Spleen (tissue), 11 donors: Measurements from ENCODE around the gene ATP2B3. TPM values are rescaled to one million over a fixed set of nuclear protein-coding genes. Genes with fewer than 3 reads are reported as not detected.

Experiments used
- DNase-seq: peaks from one replicate; pipeline ENCODE4 v3.0.0-alpha.2; 2020
- H3K27ac ChIP-seq, 8 donors: fragments of 200-600 bp; sonication (generic) in 7 of 8; 1 replicate in 4 of 8; 2 replicates in 4 of 8; pipeline versions ENCODE4 v1.5.0 to v1.8.0; 2016 to 2021; ENCODE audit warnings: inconsistent platforms in 4 of 8, mild to moderate bottlenecking in 4 of 8, moderate library complexity in 1 of 8
- H3K27me3 ChIP-seq, 7 donors: fragments of 200-600 bp; sonication (generic) in 6 of 7; replicated peaks in 1 of 7; 1 replicate in 4 of 7; 2 replicates in 3 of 7; pipeline versions ENCODE4 v1.5.0 to v1.8.0; 2016 to 2021; ENCODE audit warnings: inconsistent platforms in 3 of 7, mild to moderate bottlenecking in 1 of 7
- H3K36me3 ChIP-seq, 6 donors: fragments of 200-600 bp; sonication (generic) in 5 of 6; 1 replicate in 4 of 6; 2 replicates in 2 of 6; pipeline versions ENCODE4 v1.5.0 to v1.8.0; 2016 to 2021; ENCODE audit warnings: inconsistent platforms in 2 of 6
- H3K4me1 ChIP-seq, 6 donors: fragments of 200-600 bp; sonication (generic) in 5 of 6; 1 replicate in 3 of 6; 2 replicates in 3 of 6; pipeline versions ENCODE4 v1.5.0 to v1.8.0; 2016 to 2021; ENCODE audit warnings: inconsistent platforms in 3 of 6
- H3K4me3 ChIP-seq, 8 donors: fragments of 200-600 bp; sonication (generic) in 7 of 8; 1 replicate in 4 of 8; 2 replicates in 4 of 8; pipeline versions ENCODE4 v1.5.0 to v1.8.0; 2016 to 2021; ENCODE audit warnings: inconsistent platforms in 4 of 8, mild to moderate bottlenecking in 4 of 8, moderate library complexity in 2 of 8
- H3K9me3 ChIP-seq, 8 donors: fragments of 200-600 bp; sonication (generic) in 7 of 8; 1 replicate in 4 of 8; 2 replicates in 4 of 8; pipeline versions ENCODE4 v1.5.0 to v1.8.0; 2016 to 2021; ENCODE audit warnings: inconsistent platforms in 4 of 8
- POLR2A ChIP-seq, 3 donors: fragments of 450-650 bp; IDR thresholded peaks; one replicate each; pipeline ENCODE4 v1.5.1; 2017; ENCODE audit warnings: antibody characterized with exemption in 3 of 3, mild to moderate bottlenecking in 1 of 3
- POLR2AphosphoS5 ChIP-seq, 3 donors: sonication (generic); formaldehyde crosslinking; IDR thresholded peaks; one replicate each; pipeline ENCODE4 v1.5.1; 2017; ENCODE audit warnings: antibody characterized with exemption in 3 of 3
- WGBS, 5 donors: extraction: QIAGEN DNeasy Blood & Tissue Kit in 3 of 5; methylation state at CpG; one replicate each; pipeline versions ENCODE4 v1.1.5 to v1.1.7; 2013 to 2018; 5-methylcytosine and 5-hydroxymethylcytosine counted together
- intact Hi-C: fragments of 100-400 bp; cut with DNase I; formaldehyde crosslinking; loops from one replicate; pipeline ENCODE4 v1.15.0; 2023; ENCODE audit warnings: low total_unique reads
- polyA plus RNA-seq, 3 donors: library from polyadenylated mRNA; stranded (reverse); fragments of 200-250 nt; gene quantifications; one replicate each; pipeline ENCODE4 v1.2.1, GENCODE V29; 2013
- total RNA-seq, 7 donors: library from RNA; depleted of rRNA in 3 of 7; stranded (reverse); fragments of >200 nt in 3 of 7; fragmentation: NEBNext Ultra II Directional in 4 of 7; extraction: Animal tissue kit (Norgen Biotek cat#: 25700) in 4 of 7; gene quantifications; one replicate each; pipeline versions ENCODE4 v1.1.0 to v1.2.1, GENCODE V29; 2016 to 2021
- TF ChIP-seq, protein P1 (sequence below), 11 experiments: fragments of 200-600 bp in 7 of 11; fragments of 450-650 bp in 4 of 11; sonication (generic) in 4 of 11; IDR thresholded peaks in 8 of 11; conservative IDR thresholded peaks in 3 of 11; 1 replicate in 7 of 11; 2 replicates in 4 of 11; pipeline versions ENCODE4 v1.4.0 to v1.8.0; 2016 to 2021; ENCODE audit warnings: antibody characterized with exemption in 11 of 11, inconsistent platforms in 4 of 11, mild to moderate bottlenecking in 1 of 11
- donor health status: healthy with polysubstance abuse.
- donor health status: DM: no; HTN: no; CAD: no; lungs with moderate emphysema.
- donor health status: DM: no; HTN: no; CAD: no.
- donor health status: Bipolar disorder and iron deficiency.
- donor health status: healthy.
- donor health status: DM: no; HTN: no; CAD: no.
- donor health status: DM: yes; HTN: yes; CAD: no.

Gene ATP2B3
- total and polyA plus RNA-seq, 10 donors, result 0.07 to 0.13 TPM; not detected in 8

DNA sequence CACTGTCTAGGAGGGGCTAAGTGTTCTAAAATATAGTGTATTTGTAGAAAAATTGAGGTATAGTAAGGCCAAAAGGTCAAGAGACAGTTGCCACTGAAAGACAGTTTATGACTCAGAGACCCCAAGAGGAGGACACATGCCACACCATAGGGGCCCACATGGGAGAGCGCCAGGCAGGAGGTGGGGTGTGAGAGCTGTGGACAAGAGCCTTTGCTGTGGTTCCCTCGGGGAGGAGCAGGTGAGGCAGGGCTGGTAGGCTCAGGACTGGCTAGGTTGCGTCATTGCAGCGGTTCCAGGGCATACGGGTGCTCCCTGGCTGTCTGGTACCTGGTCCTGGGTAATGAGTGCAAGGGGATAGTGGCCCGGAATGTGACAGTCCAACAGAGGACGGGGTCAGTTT is 43.9 kb downstream of the ATP2B3 start:
- no peaks in the 10 kb centered on the region for H3K4me1 ChIP-seq
- no peaks in the 10 kb centered on the region for H3K9me3 ChIP-seq
- H3K4me3 ChIP-seq, result no peak overlapping the region
- no peak overlapping the region for H3K27ac ChIP-seq
- TF ChIP-seq POLR2AphosphoS5 (IDR thresholded peaks at IDR 0.05), result no peak
- no peak for TF ChIP-seq POLR2A (IDR thresholded peaks at IDR 0.05)
- TF ChIP-seq, protein P1, sequence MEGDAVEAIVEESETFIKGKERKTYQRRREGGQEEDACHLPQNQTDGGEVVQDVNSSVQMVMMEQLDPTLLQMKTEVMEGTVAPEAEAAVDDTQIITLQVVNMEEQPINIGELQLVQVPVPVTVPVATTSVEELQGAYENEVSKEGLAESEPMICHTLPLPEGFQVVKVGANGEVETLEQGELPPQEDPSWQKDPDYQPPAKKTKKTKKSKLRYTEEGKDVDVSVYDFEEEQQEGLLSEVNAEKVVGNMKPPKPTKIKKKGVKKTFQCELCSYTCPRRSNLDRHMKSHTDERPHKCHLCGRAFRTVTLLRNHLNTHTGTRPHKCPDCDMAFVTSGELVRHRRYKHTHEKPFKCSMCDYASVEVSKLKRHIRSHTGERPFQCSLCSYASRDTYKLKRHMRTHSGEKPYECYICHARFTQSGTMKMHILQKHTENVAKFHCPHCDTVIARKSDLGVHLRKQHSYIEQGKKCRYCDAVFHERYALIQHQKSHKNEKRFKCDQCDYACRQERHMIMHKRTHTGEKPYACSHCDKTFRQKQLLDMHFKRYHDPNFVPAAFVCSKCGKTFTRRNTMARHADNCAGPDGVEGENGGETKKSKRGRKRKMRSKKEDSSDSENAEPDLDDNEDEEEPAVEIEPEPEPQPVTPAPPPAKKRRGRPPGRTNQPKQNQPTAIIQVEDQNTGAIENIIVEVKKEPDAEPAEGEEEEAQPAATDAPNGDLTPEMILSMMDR (IDR thresholded peaks at IDR 0.05 in 8 of 11, conservative IDR thresholded peaks at IDR 0.05 in 3 of 11), result no peak
- WGBS, 5 donors, result 70 to 92% (median 85%) methylated on average over 2 to 7 of the region's 7 CpGs
- peaks cover 0 to 4% (median 0%) of the 10 kb centered on the region in 7 donors for H3K27me3 ChIP-seq
- no peak for DNase-seq
- no peaks in the 10 kb centered on the region for H3K36me3 ChIP-seq
- intact Hi-C loops, result no loop called here

- WGBS, 5 donors, result 73 to 93% (median 88%) methylated on average over 3 to 9 of the region's 9 CpGs
- intact Hi-C loops, result no loop called here
- H3K4me1 ChIP-seq, result no peaks in the 10 kb centered on the region
- DNase-seq, result no peak
- no peak overlapping the region for H3K27ac ChIP-seq
- H3K4me3 ChIP-seq, result no peak overlapping the region
- H3K27me3 ChIP-seq, result no peaks in the 10 kb centered on the region
- H3K9me3 ChIP-seq, result no peaks in the 10 kb centered on the region
- no peaks in the 10 kb centered on the region for H3K36me3 ChIP-seq
- TF ChIP-seq, protein P1 (IDR thresholded peaks at IDR 0.05 in 8 of 11, conservative IDR thresholded peaks at IDR 0.05 in 3 of 11), result no peak
- TF ChIP-seq POLR2AphosphoS5 (IDR thresholded peaks at IDR 0.05) (no peak), POLR2A (IDR thresholded peaks at IDR 0.05) (no peak)
These were observed 45.1 kb downstream of the ATP2B3 start for GRCh38 chrX:153562546-153562945.

DNA sequence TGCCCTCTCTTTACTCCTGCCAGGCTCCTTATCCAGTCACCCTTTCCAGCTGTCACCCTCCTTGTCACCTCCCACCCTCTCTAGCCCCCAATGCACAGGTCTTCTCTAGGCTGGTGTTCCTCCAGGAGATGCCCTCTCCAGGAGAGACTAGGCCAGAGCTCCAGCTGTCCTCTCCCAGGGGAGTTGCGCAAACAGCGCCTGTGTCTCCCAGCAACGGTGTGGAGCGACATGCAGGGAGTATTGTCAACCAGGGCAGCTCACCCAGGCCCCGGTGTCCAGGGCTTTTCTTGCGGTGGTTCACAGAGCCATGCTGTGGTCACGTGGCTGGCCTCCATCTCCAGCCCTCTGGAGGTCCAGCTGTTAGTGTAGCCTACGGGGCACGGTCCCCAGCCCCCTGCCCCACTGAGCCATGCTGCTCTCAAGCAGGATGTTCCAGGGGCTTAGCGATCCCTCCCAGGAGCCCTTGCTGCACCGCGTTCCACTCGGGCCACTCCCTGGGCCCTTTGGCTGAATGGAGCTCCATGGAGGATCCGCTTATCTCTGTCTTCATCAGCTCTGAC is 46.7 kb downstream of the ATP2B3 start:
- Histone ChIP-seq H3K4me3 (no peak overlapping the region), H3K36me3 (no peaks in the 10 kb centered on the region), H3K27me3 (no peaks in the 10 kb centered on the region), H3K4me1 (no peaks in the 10 kb centered on the region), H3K9me3 (no peaks in the 10 kb centered on the region), H3K27ac (no peak overlapping the region)
- DNase-seq, result no peak
- intact Hi-C loops, result no loop called here
- TF ChIP-seq POLR2AphosphoS5 (IDR thresholded peaks at IDR 0.05), result no peak
- no peak for TF ChIP-seq POLR2A (IDR thresholded peaks at IDR 0.05)
- TF ChIP-seq, protein P1 (IDR thresholded peaks at IDR 0.05 in 8 of 11, conservative IDR thresholded peaks at IDR 0.05 in 3 of 11), result no peak
- WGBS, 5 donors, result 67 to 100% (median 87%) methylated on average over 4 to 14 of the region's 14 CpGs

DNA sequence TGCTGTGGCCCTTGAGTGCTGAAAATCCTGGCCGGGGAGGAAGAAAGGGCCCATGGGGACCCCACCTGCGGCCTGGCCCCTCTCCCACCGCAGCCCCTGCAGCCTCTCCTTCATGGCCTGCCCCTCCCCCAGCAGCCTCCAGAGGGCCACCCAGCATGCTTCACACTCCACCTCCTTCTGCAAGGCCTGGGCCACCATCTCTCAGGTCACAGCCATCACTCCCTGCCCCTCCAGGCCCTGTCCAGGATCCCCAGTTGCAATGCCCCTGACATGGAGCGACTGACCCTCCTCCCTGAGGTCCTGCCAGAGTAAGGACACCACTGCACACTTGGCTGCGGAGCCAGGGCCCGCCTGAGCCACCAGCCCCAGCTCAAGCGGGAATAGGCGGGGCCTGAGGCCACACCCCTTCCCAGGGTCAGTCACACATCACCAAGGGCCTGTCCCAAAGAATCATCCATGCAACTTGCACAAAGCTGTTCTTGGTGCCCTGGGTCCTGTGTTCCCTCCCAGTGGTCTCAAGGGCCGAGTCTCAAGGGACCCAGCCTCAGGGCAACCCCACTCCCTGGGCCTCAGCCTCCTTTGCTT is 48.6 kb downstream of the ATP2B3 start:
- no peak overlapping the region for H3K27ac ChIP-seq
- no peaks in the 10 kb centered on the region for H3K4me1 ChIP-seq
- WGBS, 5 donors, result 74 to 85% (median 76%) methylated on average over 3 to 9 of the region's 9 CpGs
- no peak overlapping the region for H3K4me3 ChIP-seq
- DNase-seq, result no peak
- no peaks in the 10 kb centered on the region for H3K36me3 ChIP-seq
- TF ChIP-seq POLR2A (IDR thresholded peaks at IDR 0.05) (no peak), POLR2AphosphoS5 (IDR thresholded peaks at IDR 0.05) (no peak)
- TF ChIP-seq, protein P1 (IDR thresholded peaks at IDR 0.05 in 8 of 11, conservative IDR thresholded peaks at IDR 0.05 in 3 of 11), result no peak
- no peaks in the 10 kb centered on the region for H3K9me3 ChIP-seq
- no peaks in the 10 kb centered on the region for H3K27me3 ChIP-seq
- intact Hi-C loops, result no loop called here
